SK-N-SH (cell line): ENCODE results near the gene TMPRSS9. TPM values are rescaled to one million over a fixed set of nuclear protein-coding genes. Genes with fewer than 3 reads are reported as not detected.

Experiments used
- CTCF ChIA-PET: fragments of 300-600, 350-600 bp; formaldehyde crosslinking; extraction: SDS; loops from one replicate; lab custom pipeline; 2021; lab: Yijun Ruan, JAX
- POLR2A ChIA-PET: fragments of 350-600 bp; sonication (Branson Sonifier 250); formaldehyde crosslinking; extraction: SDS; loops from one replicate; lab custom pipeline; 2020; ENCODE audit warnings: antibody characterized with exemption, inconsistent platforms; lab: Yijun Ruan, JAX
- DNase-seq: peaks from one replicate; pipeline ENCODE4 v3.0.0; 2012
- H2AFZ ChIP-seq: fragments of 200-600 bp; sonication (generic); 2 replicates; pipeline ENCODE4 v1.8.1; 2016; ENCODE audit warnings: antibody characterized with exemption, mild to moderate bottlenecking, low read depth
- H3F3A ChIP-seq: fragments of 200-600 bp; sonication (generic); replicated peaks from 2 replicates; pipeline ENCODE3; 2016; ENCODE audit warnings: antibody characterized with exemption, mild to moderate bottlenecking; ENCODE audit not compliant: insufficient read depth
- H3K27ac ChIP-seq, 2 experiments: fragments of 200-500 bp in 1 of 2; fragments of 200-600 bp in 1 of 2; sonication (Bioruptor generic) in 1 of 2; sonication (generic), shearing (Covaris generic) in 1 of 2; 2 replicates each; pipeline versions ENCODE4 v1.5.1 to v1.6.1; 2014 to 2016; ENCODE audit warnings: low read depth in 2 of 2, inconsistent platforms in 1 of 2, low read length in 1 of 2, mild to moderate bottlenecking in 1 of 2, mixed read lengths in 1 of 2
- H3K27me3 ChIP-seq: fragments of 200-600 bp; sonication (generic), shearing (Covaris generic); 2 replicates; pipeline ENCODE4 v1.6.1; 2016; ENCODE audit warnings: mixed run types; ENCODE audit not compliant: insufficient read depth
- H3K36me3 ChIP-seq, 2 experiments: fragments of 200-500 bp in 1 of 2; fragments of 200-600 bp in 1 of 2; sonication (Bioruptor generic) in 1 of 2; sonication (generic) in 1 of 2; replicated peaks in 1 of 2; 2 replicates each; pipeline versions ENCODE3 to v1.5.1; 2014 to 2016; ENCODE audit warnings: low read length in 1 of 2, mild to moderate bottlenecking in 1 of 2; ENCODE audit not compliant: insufficient read depth in 2 of 2, control insufficient read depth in 1 of 2
- H3K4me1 ChIP-seq, 2 experiments: fragments of 200-500 bp in 1 of 2; fragments of 200-600 bp in 1 of 2; sonication (Bioruptor generic) in 1 of 2; sonication (generic), shearing (Covaris generic) in 1 of 2; 2 replicates each; pipeline versions ENCODE4 v1.5.1 to v1.6.1; 2014 to 2016; ENCODE audit warnings: low read depth in 1 of 2, low read length in 1 of 2, mixed run types in 1 of 2; ENCODE audit not compliant: insufficient read depth in 2 of 2, control insufficient read depth in 1 of 2
- H3K4me2 ChIP-seq: fragments of 200-600 bp; sonication (generic), shearing (Covaris generic); 2 replicates; pipeline ENCODE4 v1.6.1; 2017; ENCODE audit warnings: mixed run types
- H3K4me3 ChIP-seq, 2 experiments: fragments of 200-500 bp in 1 of 2; fragments of 200-600 bp in 1 of 2; sonication (Bioruptor generic) in 1 of 2; sonication (generic), shearing (Covaris generic) in 1 of 2; 2 replicates each; pipeline versions ENCODE4 v1.5.1 to v1.8.1; 2014 to 2016; ENCODE audit warnings: low read depth in 2 of 2, inconsistent platforms in 1 of 2, low read length in 1 of 2, mild to moderate bottlenecking in 1 of 2, mixed read lengths in 1 of 2, moderate library complexity in 1 of 2
- H3K79me2 ChIP-seq: fragments of 200-600 bp; sonication (generic); 2 replicates; pipeline ENCODE4 v1.8.1; 2017; ENCODE audit warnings: mild to moderate bottlenecking; ENCODE audit not compliant: insufficient read depth
- H3K9ac ChIP-seq: fragments of 200-600 bp; sonication (generic); 2 replicates; pipeline ENCODE4 v1.6.1; 2017; ENCODE audit warnings: mixed run types
- H3K9me2 ChIP-seq: fragments of 200-600 bp; sonication (generic); 2 replicates; pipeline ENCODE4 v1.6.1; 2017; ENCODE audit warnings: mixed run types
- H3K9me3 ChIP-seq: fragments of 200-600 bp; sonication (generic); 2 replicates; pipeline ENCODE4 v1.6.1; 2017; ENCODE audit warnings: mixed run types, mild to moderate bottlenecking, moderate library complexity
- H4K20me1 ChIP-seq: fragments of 200-600 bp; sonication (generic); 2 replicates; pipeline ENCODE4 v1.6.1; 2017; ENCODE audit warnings: mild to moderate bottlenecking, mixed run types; ENCODE audit not compliant: insufficient read depth
- FOSL2 ChIP-seq: IDR thresholded peaks from 2 replicates; pipeline ENCODE4 v1.4.0; 2012; ENCODE audit warnings: low read depth, mild to moderate bottlenecking, moderate library complexity, borderline replicate concordance
- GABPA ChIP-seq: IDR thresholded peaks from 2 replicates; pipeline ENCODE4 v1.4.0; 2012; ENCODE audit warnings: low read depth, mild to moderate bottlenecking
- MAX ChIP-seq: IDR thresholded peaks from 2 replicates; pipeline ENCODE4 v1.4.0; 2012; ENCODE audit warnings: low read depth
- MEF2A ChIP-seq: IDR thresholded peaks from 2 replicates; pipeline ENCODE4 v1.4.0; 2012; ENCODE audit warnings: low read depth, borderline replicate concordance
- NRF1 ChIP-seq: IDR thresholded peaks from 2 replicates; pipeline ENCODE4 v1.6.1; 2012; ENCODE audit warnings: low read depth, mild to moderate bottlenecking, low read length
- PBX3 ChIP-seq: IDR thresholded peaks from 2 replicates; pipeline ENCODE4; 2012
- RAD21 ChIP-seq: IDR thresholded peaks from 2 replicates; pipeline ENCODE4 v1.6.1; 2012; ENCODE audit warnings: mild to moderate bottlenecking, low read length
- REST ChIP-seq: IDR thresholded peaks from 2 replicates; pipeline ENCODE4 v1.6.1; 2012; ENCODE audit warnings: mild to moderate bottlenecking, low read depth, low read length, moderate library complexity
- SIN3A ChIP-seq: IDR thresholded peaks from 2 replicates; pipeline ENCODE4 v1.6.1; 2012; ENCODE audit warnings: low read depth, mild to moderate bottlenecking, low read length, moderate library complexity, borderline replicate concordance
- TCF12 ChIP-seq: IDR thresholded peaks from 2 replicates; pipeline ENCODE4 v1.4.0; 2012
- ZBTB33 ChIP-seq: IDR thresholded peaks from 2 replicates; pipeline ENCODE4 v1.4.0; 2012; ENCODE audit warnings: low read depth, borderline replicate concordance
- WGBS: methylation state at CpG from one replicate; pipeline ENCODE4 v1.1.6; 2017; ENCODE audit warnings: low lambda C conversion rate; 5-methylcytosine and 5-hydroxymethylcytosine counted together
- polyA plus RNA-seq, 3 experiments: library from polyadenylated mRNA; depleted of rRNA; stranded (reverse); fragments of >200 nt; gene quantifications; 2 replicates each; pipeline ENCODE4 v1.2.3, GENCODE V29; 2012

Gene TMPRSS9
- polyA plus RNA-seq, 1 of the 3 experiments (the other 2 are of a cell fraction), result not detected

GRCh38 chr19:2355168-2356035, 4.7 kb upstream of the TMPRSS9 start:
- H3K9ac ChIP-seq, result no peak overlapping the region
- no peaks in the 10 kb centered on the region for H4K20me1 ChIP-seq
- H3K9me3 ChIP-seq, result no peaks in the 10 kb centered on the region
- H3K9me2 ChIP-seq, result no peaks in the 10 kb centered on the region
- ChIA-PET POLR2A (interaction anchor here (0.7 kb wide), 1 partner anchor 101 kb away, joined by 3 read pairs; the partner anchor contains the start of gene LMNB2), CTCF (interaction anchor here (0.9 to 1.1 kb wide), 2 partner anchors 28 to 44 kb away, joined by 3 read pairs; no protein-coding TSS in a partner anchor)
- no peak overlapping the region for H2AFZ ChIP-seq
- H3K4me1 ChIP-seq, result peaks cover 0 to 10% of the 10 kb centered on the region in 2 experiments; a peak in 1 of 4 replicates
- TF ChIP-seq SIN3A (no peak), RAD21 (no peak), TCF12 (no peak), NRF1 (no peak), MEF2A (no peak), ZBTB33 (no peak), REST (no peak), PBX3 (no peak), FOSL2 (no peak), MAX (no peak), GABPA (no peak)
- TF ChIP-seq, all 33 proteins: peak for 0
- Histone ChIP-seq H3F3A (no peaks in the 10 kb centered on the region), H3K27me3 (peaks cover 16% of the 10 kb centered on the region), H3K27ac (no peak overlapping the region; a peak in 1 of 4 replicates), H3K4me3 (no peak overlapping the region), H3K36me3 (peaks cover 0 to 5% of the 10 kb centered on the region in 2 experiments), H3K79me2 (no peaks in the 10 kb centered on the region), H3K4me2 (no peak overlapping the region)
- 87% methylated on average over 22 of the region's 24 CpGs for WGBS
- no peak for DNase-seq
